ENCODE measurements around the gene NFATC2.
"Not testable (repeated sequence)": the region's sequence is repeated elsewhere in the genome, so short reads cannot be mapped to it uniquely, and the experiment has no call there.

The NFATC2 gene

GRCh38 chr20:51540074-51540473 lies 2.4 kb downstream of the NFATC2 start:
- peaks cover 22% of the 10 kb centered on the region for H3K4me1 ChIP-seq (ENCODE audit: control insufficient read depth, insufficient read depth, low read length, poor library complexity, severe bottlenecking)
- H3K27ac ChIP-seq (ENCODE audit: low read depth, low read length, severe bottlenecking); H3K9me3 ChIP-seq (ENCODE audit: control insufficient read depth, low read length): not testable (repeated sequence)

GRCh38 chr20:51536116-51537069 lies 6.1 kb downstream of the NFATC2 start:
- no peak overlapping the region for H3K27ac ChIP-seq (ENCODE audit: low read depth, low read length, severe bottlenecking)
- 85 to 92% methylated on average over 3 of the region's 6 CpGs for WGBS, 2 experiments (ENCODE audit: insufficient coverage in 2 of 2)

More at GRCh38 chr20:51540074-51540473, 2.4 kb downstream of the NFATC2 start:
- 88 to 94% methylated on average over 3 to 4 of the region's 7 CpGs for WGBS, 2 experiments (ENCODE audit: insufficient coverage in 2 of 2)
- not testable (repeated sequence) for H3K4me3 ChIP-seq (ENCODE audit: extremely low read depth, insufficient read depth, low read length, poor library complexity, severe bottlenecking); H3K36me3 ChIP-seq (ENCODE audit: control insufficient read depth, insufficient read depth, low read length)

GRCh38 chr20:51535674-51536073 lies 6.8 kb downstream of the NFATC2 start:
- no peak overlapping the region for H3K4me3 ChIP-seq (ENCODE audit: extremely low read depth, insufficient read depth, low read length, poor library complexity, severe bottlenecking)
- H3K4me1 ChIP-seq (ENCODE audit: control insufficient read depth, insufficient read depth, low read length, poor library complexity, severe bottlenecking), result peaks cover 30% of the 10 kb centered on the region
- no peaks in the 10 kb centered on the region for H3K36me3 ChIP-seq (ENCODE audit: control insufficient read depth, insufficient read depth, low read length)
- H3K9me3 ChIP-seq (ENCODE audit: control insufficient read depth, low read length), result no peaks in the 10 kb centered on the region
- no peak overlapping the region for H3K27ac ChIP-seq (ENCODE audit: low read depth, low read length, severe bottlenecking)
- WGBS, 2 experiments (ENCODE audit: insufficient coverage in 2 of 2), result 100% methylated on average over 1 of the region's 2 CpGs; no CpG with 5 or more reads in 1 of the 2 experiments

More at GRCh38 chr20:51536116-51537069, 6.1 kb downstream of the NFATC2 start:
- Histone ChIP-seq H3K4me1 (ENCODE audit: control insufficient read depth, insufficient read depth, low read length, poor library complexity, severe bottlenecking) (peaks cover 37% of the 10 kb centered on the region), H3K9me3 (ENCODE audit: control insufficient read depth, low read length) (no peaks in the 10 kb centered on the region), H3K36me3 (ENCODE audit: control insufficient read depth, insufficient read depth, low read length) (no peaks in the 10 kb centered on the region), H3K4me3 (ENCODE audit: extremely low read depth, insufficient read depth, low read length, poor library complexity, severe bottlenecking) (no peak overlapping the region)

- peak overlapping the region; percentile 31 for H3K27ac ChIP-seq (ENCODE audit: low read depth, low read length, severe bottlenecking)
- 84 to 89% methylated on average over 3 to 4 of the region's 4 CpGs for WGBS, 2 experiments (ENCODE audit: insufficient coverage in 2 of 2)
- no peak overlapping the region for H3K4me3 ChIP-seq (ENCODE audit: extremely low read depth, insufficient read depth, low read length, poor library complexity, severe bottlenecking)
Measured at GRCh38 chr20:51535075-51535386, 7.5 kb downstream of the NFATC2 start.

GRCh38 chr20:51533291-51534172 lies 9.0 kb downstream of the NFATC2 start:
- Histone ChIP-seq H3K4me1 (ENCODE audit: control insufficient read depth, insufficient read depth, low read length, poor library complexity, severe bottlenecking) (peaks cover 32% of the 10 kb centered on the region), H3K4me3 (ENCODE audit: extremely low read depth, insufficient read depth, low read length, poor library complexity, severe bottlenecking) (no peak overlapping the region), H3K9me3 (ENCODE audit: control insufficient read depth, low read length) (no peaks in the 10 kb centered on the region), H3K36me3 (ENCODE audit: control insufficient read depth, insufficient read depth, low read length) (no peaks in the 10 kb centered on the region), H3K27ac (ENCODE audit: low read depth, low read length, severe bottlenecking) (peak overlapping the region; percentile 74)
- 85 to 89% methylated on average over 14 to 17 of the region's 19 CpGs for WGBS, 2 experiments (ENCODE audit: insufficient coverage in 2 of 2)

More at GRCh38 chr20:51535075-51535386, 7.5 kb downstream of the NFATC2 start:
- no peaks in the 10 kb centered on the region for H3K36me3 ChIP-seq (ENCODE audit: control insufficient read depth, insufficient read depth, low read length)
- H3K9me3 ChIP-seq (ENCODE audit: control insufficient read depth, low read length), result no peaks in the 10 kb centered on the region
- peaks cover 25% of the 10 kb centered on the region for H3K4me1 ChIP-seq (ENCODE audit: control insufficient read depth, insufficient read depth, low read length, poor library complexity, severe bottlenecking)

GRCh38 chr20:51532577-51533191 lies 9.8 kb downstream of the NFATC2 start:
- no peak overlapping the region for H3K4me3 ChIP-seq (ENCODE audit: extremely low read depth, insufficient read depth, low read length, poor library complexity, severe bottlenecking)
- H3K9me3 ChIP-seq (ENCODE audit: control insufficient read depth, low read length), result no peaks in the 10 kb centered on the region
- peak overlapping the region; percentile 54 for H3K27ac ChIP-seq (ENCODE audit: low read depth, low read length, severe bottlenecking)
- peaks cover 35% of the 10 kb centered on the region for H3K4me1 ChIP-seq (ENCODE audit: control insufficient read depth, insufficient read depth, low read length, poor library complexity, severe bottlenecking)
- WGBS, 2 experiments (ENCODE audit: insufficient coverage in 2 of 2), result 91 to 92% methylated on average over 23 to 24 of the region's 24 CpGs
- H3K36me3 ChIP-seq (ENCODE audit: control insufficient read depth, insufficient read depth, low read length), result no peaks in the 10 kb centered on the region

- no peak overlapping the region for H3K27ac ChIP-seq (ENCODE audit: low read depth, low read length, severe bottlenecking)
- no peaks in the 10 kb centered on the region for H3K9me3 ChIP-seq (ENCODE audit: control insufficient read depth, low read length)
- peaks cover 35% of the 10 kb centered on the region for H3K4me1 ChIP-seq (ENCODE audit: control insufficient read depth, insufficient read depth, low read length, poor library complexity, severe bottlenecking)
- WGBS, 2 experiments (ENCODE audit: insufficient coverage in 2 of 2), result 87 to 95% methylated on average over 2 to 4 of the region's 12 CpGs
- H3K36me3 ChIP-seq (ENCODE audit: control insufficient read depth, insufficient read depth, low read length), result no peaks in the 10 kb centered on the region
- no peak overlapping the region for H3K4me3 ChIP-seq (ENCODE audit: extremely low read depth, insufficient read depth, low read length, poor library complexity, severe bottlenecking)
Measured at GRCh38 chr20:51531712-51532456, 10.6 kb downstream of the NFATC2 start.

- Histone ChIP-seq H3K4me3 (ENCODE audit: extremely low read depth, insufficient read depth, low read length, poor library complexity, severe bottlenecking) (no peak overlapping the region), H3K27ac (ENCODE audit: low read depth, low read length, severe bottlenecking) (no peak overlapping the region), H3K36me3 (ENCODE audit: control insufficient read depth, insufficient read depth, low read length) (no peaks in the 10 kb centered on the region), H3K4me1 (ENCODE audit: control insufficient read depth, insufficient read depth, low read length, poor library complexity, severe bottlenecking) (peaks cover 36% of the 10 kb centered on the region), H3K9me3 (ENCODE audit: control insufficient read depth, low read length) (no peaks in the 10 kb centered on the region)
- WGBS, 2 experiments (ENCODE audit: insufficient coverage in 2 of 2), result 88 to 94% methylated on average over 6 to 8 of the region's 11 CpGs
Measured at GRCh38 chr20:51531141-51531710, 11.3 kb downstream of the NFATC2 start.

GRCh38 chr20:51529758-51530157 lies 12.8 kb downstream of the NFATC2 start:
- Histone ChIP-seq H3K27ac (ENCODE audit: low read depth, low read length, severe bottlenecking) (no peak overlapping the region), H3K36me3 (ENCODE audit: control insufficient read depth, insufficient read depth, low read length) (no peaks in the 10 kb centered on the region), H3K4me3 (ENCODE audit: extremely low read depth, insufficient read depth, low read length, poor library complexity, severe bottlenecking) (no peak overlapping the region), H3K9me3 (ENCODE audit: control insufficient read depth, low read length) (no peaks in the 10 kb centered on the region), H3K4me1 (ENCODE audit: control insufficient read depth, insufficient read depth, low read length, poor library complexity, severe bottlenecking) (peaks cover 43% of the 10 kb centered on the region)
- WGBS, 2 experiments (ENCODE audit: insufficient coverage in 2 of 2), result 100% methylated on average over 1 of the region's 5 CpGs; no CpG with 5 or more reads in 1 of the 2 experiments
